Activated T-helper 9 cell treated with anti-CD3 and anti-CD28 coated beads, Interleukin-2, amount 50 U/mL, for 16 hours (primary cell): ENCODE measurements around the gene CTSW.
"Not testable (repeated sequence)": the region's sequence is repeated elsewhere in the genome, so short reads cannot be mapped to it uniquely, and the experiment has no call there.

Source experiments
- DNase-seq: peaks from one replicate; pipeline ENCODE4 v3.0.0-alpha.2; 2020; ENCODE audit warnings: low read depth

CTSW gene

DNA sequence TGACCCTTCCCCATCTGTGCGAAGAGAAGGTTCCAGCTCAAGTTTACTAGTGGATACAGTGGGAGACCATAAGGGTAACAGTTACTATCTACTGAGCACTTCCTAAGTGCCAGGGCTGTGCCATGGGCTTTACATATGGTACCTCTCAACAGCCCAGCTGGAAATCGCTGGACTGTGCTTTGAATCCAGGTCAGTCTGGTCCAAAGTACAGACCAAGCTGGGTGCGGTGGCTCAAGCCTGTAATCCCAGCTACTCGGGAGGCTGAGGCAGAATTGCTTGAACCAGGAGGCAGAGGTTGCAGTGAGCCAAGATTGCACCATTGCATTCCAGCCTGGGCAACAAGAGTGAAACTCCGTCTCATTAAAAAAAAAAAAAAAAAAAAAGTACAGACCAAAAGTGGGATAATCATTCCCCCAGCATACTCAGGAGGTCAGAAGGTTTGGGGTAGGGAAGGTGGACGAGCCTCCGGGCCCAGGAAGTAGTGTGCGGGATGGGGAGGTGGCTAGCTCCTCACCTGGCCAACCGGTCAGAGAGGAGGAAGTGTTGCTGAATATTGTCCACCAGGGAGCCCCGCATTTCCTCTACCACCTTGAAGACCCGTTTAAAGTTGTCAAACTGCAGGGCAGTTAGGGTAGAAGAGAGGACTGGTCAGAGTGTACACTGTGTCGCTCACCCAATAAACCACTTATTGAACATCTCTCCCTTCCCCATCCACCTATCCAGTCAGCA, 6.3 kb downstream of the CTSW start:
- no peak for DNase-seq

DNA sequence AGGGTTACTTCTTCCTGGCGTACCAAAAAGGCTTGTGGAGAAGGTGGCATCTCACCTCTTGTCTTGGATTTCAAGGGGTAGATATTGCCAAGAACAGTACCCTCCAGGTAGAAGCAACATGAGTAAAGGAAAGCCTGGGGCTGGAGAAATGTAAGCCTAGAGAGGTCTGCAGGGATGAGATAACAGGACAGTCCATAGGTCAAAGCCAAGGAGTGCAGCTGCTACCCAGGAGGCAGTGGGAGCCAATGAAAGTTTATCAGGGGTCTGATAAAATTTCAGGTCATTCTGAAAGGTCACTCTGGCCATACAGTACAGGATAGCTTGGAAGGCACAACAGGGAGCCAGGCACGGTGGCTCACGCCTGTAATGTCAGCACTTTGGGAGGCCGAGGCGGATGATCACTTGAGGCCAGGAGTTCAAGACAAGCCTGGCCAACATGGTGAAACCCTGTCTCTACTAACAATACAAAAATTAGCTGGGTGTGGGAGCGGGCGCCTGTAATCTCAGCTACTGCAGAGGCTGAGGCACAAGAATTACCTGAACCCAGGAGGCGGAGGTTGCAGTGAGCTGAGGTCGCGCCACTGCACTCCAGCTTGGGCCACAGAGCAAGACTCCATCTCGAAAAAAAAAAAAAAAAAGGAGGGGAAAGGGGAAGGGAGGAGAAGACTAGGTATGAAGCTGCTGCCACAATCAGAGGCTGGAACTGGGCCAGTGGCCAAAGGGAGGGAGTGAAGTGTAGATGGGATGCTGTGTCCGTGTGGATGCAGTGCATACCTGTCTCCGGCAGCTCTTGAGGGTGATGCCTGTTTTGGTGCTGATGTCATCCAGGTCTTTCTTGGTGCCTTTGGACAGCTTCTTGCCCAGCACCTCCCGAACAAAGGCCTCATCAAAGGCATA, 7.4 kb downstream of the CTSW start:
- no peak for DNase-seq

DNA sequence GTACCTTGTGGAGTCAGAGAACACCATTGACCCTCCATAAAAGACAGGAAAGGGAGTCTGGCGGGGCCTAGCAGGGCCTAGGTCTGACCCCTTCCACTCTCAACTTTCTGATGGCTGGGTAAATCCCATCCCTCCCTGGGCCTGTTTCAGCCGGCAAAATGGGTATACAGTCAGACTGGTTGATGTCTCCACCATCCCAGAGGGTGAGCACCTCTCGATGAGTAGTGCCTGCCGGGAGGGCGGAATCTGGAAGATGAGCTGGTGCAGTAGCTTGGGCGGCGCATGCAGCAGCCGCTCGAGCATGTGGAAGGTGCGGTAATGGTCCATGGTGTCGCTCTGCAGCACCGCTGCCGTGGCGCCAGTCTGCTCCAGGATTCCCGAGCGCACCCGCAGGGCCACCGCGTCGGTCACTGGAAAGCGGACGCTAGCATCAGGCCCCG, 8.1 kb downstream of the CTSW start:
- no peak for DNase-seq

DNA sequence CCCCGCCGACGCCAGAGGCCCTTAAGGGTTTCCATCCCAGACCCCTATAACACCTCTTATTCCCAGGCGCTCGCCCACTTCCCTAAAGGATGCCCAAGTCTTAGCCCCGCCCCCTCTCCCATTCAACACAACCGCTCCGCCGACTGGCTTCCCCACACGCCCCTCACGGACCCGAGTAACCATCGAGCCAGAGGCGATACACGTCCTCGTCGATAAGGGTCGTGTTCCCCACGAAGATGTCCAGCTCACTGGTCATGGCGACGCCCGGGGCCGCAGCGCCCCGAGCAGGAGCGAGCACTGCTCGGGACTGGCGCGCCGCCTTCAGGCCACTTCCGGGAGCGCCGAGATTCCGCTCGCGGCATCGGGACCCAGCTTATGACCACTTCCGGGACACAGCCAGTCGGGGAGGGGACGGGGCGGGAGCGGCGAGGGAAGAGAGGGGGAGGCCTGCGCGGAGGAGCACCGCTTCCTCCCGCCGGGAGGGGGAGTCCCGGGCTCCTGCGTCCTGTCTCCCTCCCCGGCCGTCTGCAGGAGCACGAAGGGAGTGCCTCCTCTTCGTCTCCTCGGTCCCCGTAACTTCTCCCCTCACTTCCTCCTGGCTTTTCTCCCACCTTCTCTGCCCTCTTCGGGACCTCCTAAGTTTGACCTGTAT, 8.7 kb downstream of the CTSW start, which contains the start of gene FIBP:
TSS of gene FIBP (minus strand) at position 309 of the 652 bp plus-strand sequence. CDS start at position 256, 53 bp downstream.
- peak; percentile 94 for DNase-seq

DNA sequence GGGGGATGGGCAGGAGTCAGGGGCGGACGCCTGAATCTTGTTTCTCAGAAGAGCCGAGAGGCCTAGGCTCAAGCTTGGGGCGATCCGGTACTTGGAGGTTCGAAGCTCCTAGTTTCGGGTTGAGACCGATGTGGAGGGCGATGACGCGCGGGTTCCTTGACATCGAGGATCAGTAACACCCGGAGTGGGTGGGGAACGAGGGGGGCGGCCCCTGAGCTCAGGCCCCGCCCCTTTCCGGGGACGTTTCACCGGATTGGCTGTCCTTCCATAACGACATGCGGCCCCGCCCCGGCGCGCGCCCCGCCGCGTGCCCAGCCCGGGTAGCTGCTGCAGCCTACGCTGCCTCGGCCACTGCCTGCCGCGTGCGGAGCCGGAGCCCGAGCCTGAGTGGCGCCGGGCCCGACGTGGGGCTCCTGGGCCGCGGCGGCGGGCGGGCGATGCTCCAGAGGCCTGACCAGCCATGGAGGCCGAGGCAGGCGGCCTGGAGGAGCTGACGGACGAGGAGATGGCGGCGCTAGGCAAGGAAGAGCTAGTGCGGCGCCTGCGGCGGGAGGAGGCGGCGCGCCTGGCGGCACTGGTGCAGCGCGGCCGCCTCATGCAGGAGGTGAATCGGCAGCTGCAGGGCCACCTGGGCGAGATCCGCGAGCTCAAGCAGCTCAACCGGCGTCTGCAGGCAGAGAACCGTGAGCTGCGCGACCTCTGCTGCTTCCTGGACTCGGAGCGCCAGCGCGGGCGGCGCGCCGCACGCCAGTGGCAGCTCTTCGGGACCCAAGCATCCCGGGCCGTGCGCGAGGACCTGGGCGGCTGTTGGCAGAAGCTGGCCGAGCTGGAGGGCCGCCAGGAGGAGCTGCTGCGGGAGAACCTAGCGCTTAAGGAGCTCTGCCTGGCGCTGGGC, 10.9 kb downstream of the CTSW start, which contains the start of gene CCDC85B:
TSS of gene CCDC85B (plus strand) at position 350 of the 895 bp plus-strand sequence. CDS start at position 461, 111 bp downstream.
- DNase-seq, result peak; percentile 99

DNA sequence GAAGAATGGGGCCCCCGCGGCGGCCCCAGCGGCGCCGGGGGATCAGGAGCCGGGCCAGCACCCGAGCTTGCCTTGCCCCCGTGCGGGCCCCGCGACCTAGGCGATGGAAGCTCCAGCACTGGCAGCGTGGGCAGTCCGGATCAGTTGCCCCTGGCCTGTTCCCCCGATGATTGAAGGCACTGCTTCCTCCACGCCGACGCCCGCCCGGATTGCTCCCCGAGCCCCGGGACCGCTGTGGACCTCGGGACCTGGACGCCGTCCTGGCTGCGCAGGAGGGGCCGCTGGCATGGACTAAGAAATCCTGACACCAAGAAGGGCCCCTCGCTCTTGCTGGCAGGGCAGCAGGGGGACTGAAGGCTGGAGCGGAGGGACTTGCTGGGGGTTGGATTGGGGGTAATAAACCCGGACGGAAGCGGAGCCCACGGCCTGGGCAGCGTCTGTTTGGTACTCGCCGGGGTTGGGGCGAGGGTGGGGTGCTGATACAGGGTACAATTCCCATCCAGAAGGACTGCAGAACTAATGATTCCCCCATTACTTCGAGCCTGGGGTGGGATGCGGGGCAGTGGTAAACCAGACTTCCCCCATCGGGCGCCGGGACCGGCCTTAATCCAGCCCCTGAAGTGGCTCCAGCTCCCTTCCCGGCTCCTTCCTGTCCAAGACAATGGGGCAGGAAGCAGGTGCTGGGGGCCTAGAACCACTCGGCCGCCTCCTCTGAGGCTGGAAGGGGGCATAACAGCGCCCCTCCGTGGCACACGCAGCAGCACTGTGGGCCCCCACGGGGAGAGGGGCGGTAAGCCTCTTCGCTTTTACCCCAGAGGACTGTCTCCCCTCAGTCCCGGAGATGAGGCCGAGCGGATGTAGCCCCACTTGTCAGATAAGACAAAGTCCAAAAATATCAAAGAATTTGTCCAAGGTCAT, 11.8 kb downstream of the CTSW start:
- no peak for DNase-seq

DNA sequence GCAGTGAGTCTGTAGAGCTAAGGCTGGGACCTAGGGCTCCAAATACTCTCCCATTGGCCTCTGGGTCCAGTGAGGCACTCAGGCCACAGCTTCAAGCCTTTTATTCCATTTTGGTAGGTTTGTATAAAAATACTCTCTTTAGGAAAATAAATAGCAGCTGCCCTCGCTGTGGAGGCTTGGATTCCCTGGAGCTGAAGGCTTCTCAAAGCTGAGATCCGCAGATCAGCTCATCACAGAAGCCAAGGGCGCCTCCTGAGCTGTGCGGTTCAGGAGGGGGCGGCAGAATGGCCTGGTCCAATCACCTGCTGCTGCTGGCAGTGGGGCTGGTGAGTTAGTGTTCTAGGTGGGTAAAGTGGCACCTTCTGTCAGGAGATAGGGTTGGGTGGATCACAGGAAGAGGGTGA, 12.5 kb downstream of the CTSW start:
- not testable (repeated sequence) for DNase-seq

DNA sequence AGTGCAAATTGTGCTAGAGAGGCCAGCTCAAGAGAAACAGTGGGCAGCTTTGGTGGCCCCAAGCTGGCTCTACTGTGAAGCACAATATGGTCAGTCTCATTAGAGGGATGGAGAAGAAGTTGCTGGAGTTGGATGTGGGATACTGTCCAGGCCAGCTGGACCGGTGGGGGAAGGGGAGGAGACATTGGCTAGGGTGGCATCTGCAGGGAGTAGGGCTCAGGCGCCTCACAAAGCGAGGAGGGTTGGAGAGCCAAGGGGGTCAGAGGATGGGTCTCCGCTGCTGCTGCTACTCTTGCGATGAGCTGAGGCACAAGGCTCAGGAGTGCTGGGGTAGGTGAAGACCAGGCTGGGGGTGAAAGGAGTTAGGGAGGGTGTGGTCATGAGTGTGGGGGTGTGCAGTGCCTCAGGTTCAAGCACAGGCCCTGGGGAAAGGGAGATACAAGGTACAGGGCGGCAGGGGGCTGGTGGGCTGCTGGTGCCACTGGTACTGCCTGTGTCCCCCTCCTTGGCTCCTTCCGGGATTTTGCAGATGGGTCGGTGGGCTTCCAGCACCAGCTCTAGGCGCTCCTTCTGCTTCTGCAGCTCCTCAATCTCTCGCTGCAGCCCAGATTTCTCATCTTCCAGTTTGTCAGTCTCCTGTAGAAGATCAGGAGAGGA, 13.2 kb downstream of the CTSW start:
- no peak for DNase-seq

DNA sequence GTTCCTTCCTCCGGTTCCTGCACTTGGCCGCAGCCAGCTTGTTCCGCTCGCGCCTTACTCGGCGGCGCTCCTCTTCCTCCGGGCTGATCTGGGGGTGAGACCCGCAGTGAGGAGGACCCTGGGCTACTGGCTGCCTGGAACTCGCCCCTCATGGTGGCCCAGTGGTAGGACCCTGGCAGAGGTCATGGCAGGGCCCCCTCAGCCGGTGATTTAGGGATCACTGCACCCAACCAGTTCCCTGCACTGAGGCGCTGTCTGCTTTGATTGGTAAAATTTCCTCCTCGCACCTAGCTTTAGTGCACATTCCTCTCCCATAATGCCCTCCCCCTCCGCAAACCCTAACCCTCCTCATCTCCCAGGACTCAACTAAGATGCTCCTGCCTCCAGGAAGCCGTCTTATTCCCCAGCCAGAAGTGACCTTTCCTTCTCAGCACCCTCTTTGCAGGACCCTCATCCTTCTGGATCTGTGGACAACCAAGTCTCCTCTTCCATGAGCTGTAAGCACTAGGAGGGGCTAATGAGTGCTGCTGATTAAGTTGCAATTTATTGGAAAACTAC, 14.5 kb downstream of the CTSW start:
- DNase-seq, result no peak

DNA sequence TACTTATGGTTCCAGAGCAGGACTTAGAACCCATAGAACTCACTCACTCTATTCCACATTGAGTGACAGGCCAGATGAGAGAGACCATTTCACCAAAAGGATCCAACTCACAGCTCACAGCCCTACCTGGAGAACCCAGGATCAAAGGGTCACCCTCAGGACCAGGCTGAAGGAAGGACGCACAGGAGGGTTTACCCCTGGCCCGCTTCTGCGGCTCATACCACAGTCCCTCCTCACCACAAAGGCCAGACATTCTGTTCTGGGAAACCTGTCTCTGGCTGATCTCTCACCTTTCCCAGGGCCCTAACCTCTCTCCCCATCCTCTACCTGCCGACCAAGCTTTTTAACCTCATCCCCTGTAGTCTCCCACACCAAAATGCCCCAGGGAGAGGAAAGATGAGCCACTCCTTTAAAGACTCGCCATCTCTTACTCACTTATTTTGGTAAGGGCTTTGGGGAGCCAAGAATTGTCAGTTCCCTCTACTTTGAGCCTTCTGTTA, 15.9 kb downstream of the CTSW start:
- DNase-seq, result no peak

DNA sequence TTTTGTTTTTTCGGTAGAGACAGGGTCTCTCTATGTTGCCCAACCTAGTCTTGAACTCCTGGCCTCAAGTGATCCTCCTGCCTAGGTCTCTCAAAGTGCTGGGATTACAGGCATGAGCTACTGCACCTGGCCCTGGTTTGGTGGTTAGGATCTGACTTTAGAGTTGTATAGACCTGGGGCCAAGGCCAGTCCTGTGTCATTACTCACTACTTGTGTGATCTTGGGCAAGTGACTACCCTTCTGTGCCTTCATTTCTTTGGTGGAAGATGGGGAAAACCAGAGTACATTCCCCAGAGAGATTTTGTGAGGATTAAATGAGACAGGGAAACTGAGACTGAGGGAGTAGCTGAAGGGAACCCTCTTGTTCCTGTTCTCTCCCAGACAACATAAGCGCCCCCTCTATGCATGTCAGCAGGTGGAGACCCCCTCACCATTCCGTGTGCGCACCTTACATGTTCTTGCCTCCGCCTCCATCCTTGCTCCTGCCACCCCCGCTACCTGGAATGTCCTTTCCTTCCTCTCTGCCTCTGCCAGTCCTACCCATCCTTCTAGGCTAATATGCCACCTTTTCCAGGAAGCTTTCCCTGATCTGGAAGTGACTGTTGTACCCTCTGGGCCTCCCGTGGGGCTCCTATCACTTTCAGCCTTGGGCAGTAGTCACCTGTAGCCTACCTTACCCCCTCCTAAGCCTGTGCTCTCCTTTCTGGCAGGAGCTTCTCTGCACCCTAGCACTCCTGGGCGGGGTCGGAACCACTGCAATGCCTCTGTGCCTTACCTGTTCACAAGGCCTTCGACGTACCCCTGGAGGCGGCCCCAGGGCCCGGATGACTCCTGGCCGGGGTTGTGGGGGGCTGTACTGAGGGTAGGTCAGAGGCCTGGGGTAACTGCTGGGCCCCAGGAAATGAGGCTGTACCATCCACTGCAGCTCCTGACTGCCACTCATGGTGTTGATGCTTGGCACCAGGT, 16.7 kb downstream of the CTSW start:
- no peak for DNase-seq

DNA sequence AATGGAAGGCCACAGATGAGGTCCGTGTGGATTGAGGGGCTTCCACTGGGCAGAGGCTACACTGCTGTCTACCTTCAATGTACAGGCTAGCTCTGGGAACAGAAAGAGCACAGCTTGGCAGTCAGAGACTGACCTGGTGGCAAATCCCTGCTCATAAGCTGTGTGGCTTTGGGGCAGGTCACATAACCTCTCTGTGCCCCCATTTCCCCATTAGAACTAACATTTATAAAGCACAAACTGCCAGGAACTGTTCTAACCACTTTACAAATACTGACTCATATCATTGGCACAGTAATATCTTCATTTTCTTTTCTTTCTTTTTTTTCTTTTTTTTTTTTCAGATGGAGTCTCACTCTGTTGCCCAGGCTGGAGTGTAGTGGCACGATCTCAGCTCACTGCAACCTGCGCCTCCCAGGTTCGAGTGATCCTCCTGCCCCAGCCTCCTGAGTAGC, 17.4 kb downstream of the CTSW start:
- no peak for DNase-seq

DNA sequence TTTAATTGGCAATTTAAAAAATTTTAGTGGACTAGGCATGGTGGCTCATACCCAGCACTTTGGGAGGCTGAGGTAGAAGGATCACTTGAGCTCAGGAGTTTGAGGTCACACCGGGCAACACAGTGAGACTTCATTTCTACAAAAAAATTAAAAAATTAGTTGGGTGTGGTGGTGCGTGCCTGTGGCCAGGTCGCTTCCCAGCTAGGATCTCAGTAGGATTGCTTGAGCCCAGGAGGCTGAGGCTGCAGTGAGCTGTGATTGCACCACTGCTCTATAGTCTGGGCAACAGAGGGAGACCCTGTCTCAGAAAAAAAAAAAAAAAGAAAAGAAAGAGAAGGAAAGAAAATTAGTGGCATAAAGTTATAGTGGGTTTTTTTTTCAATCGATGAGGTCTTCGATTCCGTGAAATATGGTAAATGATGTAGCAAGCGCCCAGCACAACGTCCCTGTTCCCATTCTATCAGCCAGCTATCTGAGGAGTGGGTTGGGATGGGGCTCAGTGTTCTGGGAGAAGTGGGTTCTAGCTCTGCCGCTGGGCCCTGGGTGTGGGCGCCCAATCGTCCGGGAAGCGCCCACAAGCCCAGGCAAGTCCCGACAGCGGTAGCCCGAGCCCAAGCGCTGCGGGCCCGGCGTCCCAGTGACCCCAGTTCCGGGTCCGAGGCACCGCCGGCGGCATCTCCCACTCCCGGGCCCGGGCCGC, 19.2 kb downstream of the CTSW start:
- DNase-seq, result no peak

DNA sequence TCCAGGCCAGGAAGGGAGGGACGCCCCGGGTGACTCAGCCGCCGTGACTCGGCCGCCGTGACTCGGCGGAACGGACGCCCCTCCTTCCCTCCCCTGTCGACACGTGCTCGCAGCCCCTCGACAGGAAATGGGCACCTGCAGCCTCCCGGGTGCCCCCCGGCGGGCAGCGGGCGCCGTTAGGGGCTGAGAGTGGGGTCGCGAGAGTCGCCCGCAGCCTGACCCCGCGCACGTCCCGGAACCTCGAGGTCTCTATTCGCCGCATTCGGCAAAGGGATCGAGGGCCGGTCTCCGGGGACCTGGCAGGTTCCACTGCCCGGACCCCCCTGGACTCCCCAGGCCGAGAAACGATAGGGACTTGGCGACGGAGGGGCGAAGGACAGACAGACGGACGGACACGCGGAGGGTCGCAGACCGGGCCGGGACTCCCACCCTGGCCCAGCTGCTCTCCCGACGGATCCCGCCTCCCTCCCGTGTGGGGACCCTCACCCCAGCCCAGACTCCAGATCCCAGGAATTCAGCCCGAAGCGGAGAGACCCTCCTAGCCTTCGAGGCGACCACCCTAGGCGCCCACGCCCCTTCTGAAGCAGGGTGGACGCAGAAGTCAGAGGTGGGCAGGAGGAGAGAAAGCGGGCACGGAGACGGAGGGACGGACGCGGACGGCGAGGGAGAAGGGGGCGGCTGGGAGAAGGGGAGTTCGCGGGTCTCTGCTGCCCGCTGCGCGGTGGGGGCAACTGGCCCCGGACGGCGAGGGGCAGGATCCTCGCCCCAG, 19.9 kb downstream of the CTSW start:
- DNase-seq, result peak; percentile 70

DNA sequence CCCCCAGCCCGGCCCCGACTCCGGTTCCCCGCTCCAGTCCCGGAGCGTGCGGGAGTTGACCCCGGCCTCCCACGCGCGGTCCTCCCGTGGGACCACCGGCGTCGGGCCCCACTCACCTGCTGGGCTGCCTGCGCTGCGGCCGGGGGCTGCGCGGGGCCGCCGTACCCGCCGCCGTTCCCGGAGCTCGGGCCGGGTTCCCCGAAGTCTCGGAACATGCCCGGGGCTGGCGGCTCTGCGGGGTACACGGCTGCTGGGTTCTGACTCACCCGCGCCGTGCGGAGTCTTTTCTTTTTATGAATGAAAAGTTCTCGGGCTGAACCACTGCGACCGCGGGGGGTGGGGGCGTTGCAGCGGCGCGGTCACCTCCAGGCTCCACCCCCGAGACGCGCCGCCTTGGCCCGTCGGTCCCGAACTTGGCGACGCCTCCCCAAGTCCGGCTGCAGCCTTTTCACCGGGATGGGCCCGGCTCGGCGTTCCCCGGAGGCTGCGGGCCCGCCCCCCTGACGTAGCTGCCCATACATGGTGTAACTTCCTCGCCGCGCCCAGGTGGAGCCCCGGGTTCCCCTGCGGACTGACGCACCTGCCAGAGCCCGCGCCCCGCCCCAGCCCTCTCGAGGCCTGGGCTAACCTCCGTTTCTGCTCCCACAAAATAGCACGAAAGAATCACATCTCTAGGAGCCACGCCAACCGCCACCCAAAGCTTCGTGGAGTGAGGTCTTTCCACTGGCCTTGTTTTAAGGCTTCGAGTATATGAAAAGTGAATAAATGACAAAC, 20.7 kb downstream of the CTSW start, which contains the start of gene FOSL1:
TSS of gene FOSL1 (minus strand) at position 264 of the 774 bp plus-strand sequence. CDS start at position 215, 49 bp downstream.
- DNase-seq, result peak; percentile 92

DNA sequence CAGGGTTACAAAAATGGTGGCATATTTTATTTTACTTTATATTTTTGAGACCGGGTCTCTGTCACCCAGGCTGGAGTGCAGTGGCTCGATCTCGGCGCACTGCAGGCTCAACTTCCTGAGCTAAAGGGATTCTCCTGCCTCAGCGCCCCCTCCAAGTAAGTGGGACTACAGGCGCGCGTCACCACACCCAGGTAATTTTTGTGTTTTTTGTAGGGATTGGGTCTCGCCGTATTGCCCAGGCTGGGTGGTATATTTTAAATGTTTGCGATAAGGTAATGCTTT, 21.2 kb downstream of the CTSW start:
- no peak for DNase-seq
